Neural progenitor cell (in vitro differentiated cells): Measurements from ENCODE around the gene ORC4. TPM values are rescaled to one million over a fixed set of nuclear protein-coding genes. Genes with fewer than 3 reads are reported as not detected.

Experiments
- DNase-seq: peaks from one replicate; pipeline ENCODE4 v3.0.0-alpha.2; 2016; ENCODE audit warnings: low spot score
- H2AFZ ChIP-seq: fragments of 200-600 bp; sonication (generic); replicated peaks from 2 replicates; pipeline ENCODE4 v1.6.1; 2016; ENCODE audit warnings: antibody characterized with exemption
- H3F3A ChIP-seq: fragments of 200-600 bp; sonication (generic); 2 replicates; pipeline ENCODE4 v1.6.1; 2016; ENCODE audit warnings: antibody characterized with exemption, low read depth
- H3K27ac ChIP-seq: fragments of 200-600 bp; sonication (generic); 2 replicates; pipeline ENCODE4 v1.5.1; 2016; ENCODE audit warnings: mild to moderate bottlenecking
- H3K27me3 ChIP-seq: fragments of 200-600 bp; sonication (generic); 2 replicates; pipeline ENCODE4 v1.6.1; 2016; ENCODE audit warnings: mild to moderate bottlenecking, moderate library complexity
- H3K36me3 ChIP-seq: fragments of 200-600 bp; sonication (generic); 2 replicates; pipeline ENCODE4 v1.5.1; 2016
- H3K4me1 ChIP-seq: fragments of 200-600 bp; sonication (generic); 2 replicates; pipeline ENCODE4 v1.6.1; 2016; ENCODE audit warnings: mixed run types
- H3K4me2 ChIP-seq: fragments of 200-600 bp; sonication (generic); 2 replicates; pipeline ENCODE4 v1.6.1; 2016
- H3K4me3 ChIP-seq: fragments of 200-600 bp; sonication (generic); 2 replicates; pipeline ENCODE4 v1.5.1; 2016
- H3K79me2 ChIP-seq: fragments of 200-600 bp; sonication (generic); 2 replicates; pipeline ENCODE4 v1.6.1; 2016; ENCODE audit warnings: low read depth
- H3K9ac ChIP-seq: fragments of 200-600 bp; sonication (generic); 2 replicates; pipeline ENCODE4 v1.6.1; 2016
- H3K9me3 ChIP-seq: fragments of 200-600 bp; sonication (generic); 2 replicates; pipeline ENCODE4 v1.5.1; 2016; ENCODE audit warnings: low read depth
- H4K20me1 ChIP-seq: fragments of 200-600 bp; sonication (generic); 2 replicates; pipeline ENCODE4 v1.6.1; 2016; ENCODE audit warnings: low read depth
- H3K27ac Mint-ChIP-seq: 3 replicates; pipeline ENCODE4 v1.8.0; 2021; ENCODE audit warnings: mixed read lengths
- H3K27me3 Mint-ChIP-seq: 2 replicates; pipeline ENCODE4 v1.8.0; 2022; ENCODE audit warnings: low read depth, mild to moderate bottlenecking, inconsistent platforms, moderate library complexity, mixed read lengths; ENCODE audit not compliant: insufficient read depth
- H3K36me3 Mint-ChIP-seq: 3 replicates; pipeline ENCODE4 v1.8.0; 2021; ENCODE audit warnings: mixed read lengths
- H3K4me1 Mint-ChIP-seq: 3 replicates; pipeline ENCODE4 v1.8.0; 2021; ENCODE audit warnings: mixed read lengths
- H3K4me3 Mint-ChIP-seq: 3 replicates; pipeline ENCODE4 v1.8.0; 2021; ENCODE audit warnings: mild to moderate bottlenecking, moderate library complexity, mixed read lengths
- H3K9me3 Mint-ChIP-seq: 3 replicates; pipeline ENCODE4 v1.8.0; 2020; ENCODE audit warnings: mixed read lengths
- CTCF ChIP-seq: fragments of 200-600 bp; sonication (generic); IDR thresholded peaks from 2 replicates; pipeline ENCODE4 v1.5.1; 2017; ENCODE audit warnings: antibody characterized with exemption, mild to moderate bottlenecking
- EZH2 ChIP-seq: fragments of 200-600 bp; sonication (generic); IDR thresholded peaks from 2 replicates; pipeline ENCODE4 v1.6.1; 2017; ENCODE audit warnings: antibody characterized with exemption, mild to moderate bottlenecking, moderate library complexity
- EZH2phosphoT487 ChIP-seq: fragments of 200-600 bp; sonication (generic); IDR thresholded peaks from 2 replicates; pipeline ENCODE4 v1.6.1; 2017; ENCODE audit warnings: antibody characterized with exemption
- total RNA-seq: library from RNA; depleted of rRNA; stranded (reverse); fragments of >200 nt; gene quantifications from 2 replicates; pipeline ENCODE4 v1.2.3, GENCODE V29; 2015; ENCODE audit warnings: low replicate concordance

Gene ORC4
- total RNA-seq, 1 donor from 2014 or later, result 314 TPM

- Histone ChIP-seq H3K27me3 (no peaks in the 10 kb centered on the region), H3K79me2 (peaks cover 4% of the 10 kb centered on the region), H3K4me1 (no peaks in the 10 kb centered on the region), H3K9ac (no peak overlapping the region), H3K9me3 (no peaks in the 10 kb centered on the region), H3K27ac (no peak overlapping the region), H3K4me2 (no peak overlapping the region), H3K36me3 (no peaks in the 10 kb centered on the region), H3K4me3 (no peak overlapping the region), H2AFZ (no peak overlapping the region), H3F3A (no peaks in the 10 kb centered on the region), H4K20me1 (peaks cover 4% of the 10 kb centered on the region)
- Mint-ChIP-seq H3K4me3 (no peak overlapping the region), H3K27ac (no peak overlapping the region), H3K4me1 (no peaks in the 10 kb centered on the region), H3K9me3 (no peaks in the 10 kb centered on the region), H3K27me3 (no peaks in the 10 kb centered on the region), H3K36me3 (peaks cover 5% of the 10 kb centered on the region)
- no peak for TF ChIP-seq CTCF
- no peak for TF ChIP-seq EZH2
- no peak for TF ChIP-seq EZH2phosphoT487
- no peak for DNase-seq
Measured at GRCh38 chr2:148042219-148042618, 21.7 kb upstream of the ORC4 start.

- H3K4me1 Mint-ChIP-seq, result no peaks in the 10 kb centered on the region
- Histone ChIP-seq H3K79me2 (peaks cover 9% of the 10 kb centered on the region), H3K9ac (no peak overlapping the region), H3K4me1 (no peaks in the 10 kb centered on the region), H3F3A (no peaks in the 10 kb centered on the region), H3K4me2 (no peak overlapping the region), H2AFZ (no peak overlapping the region), H3K27me3 (no peaks in the 10 kb centered on the region), H3K36me3 (no peaks in the 10 kb centered on the region), H4K20me1 (peaks cover 9% of the 10 kb centered on the region), H3K27ac (no peak overlapping the region), H3K4me3 (no peak overlapping the region), H3K9me3 (no peaks in the 10 kb centered on the region)
- H3K27me3 Mint-ChIP-seq, result no peaks in the 10 kb centered on the region
- peaks cover 5% of the 10 kb centered on the region for H3K36me3 Mint-ChIP-seq
- H3K4me3 Mint-ChIP-seq, result no peak overlapping the region
- H3K9me3 Mint-ChIP-seq, result no peaks in the 10 kb centered on the region
- TF ChIP-seq EZH2phosphoT487 (no peak), EZH2 (no peak), CTCF (no peak)
- no peak for DNase-seq
- no peak overlapping the region for H3K27ac Mint-ChIP-seq
Measured at GRCh38 chr2:148039783-148040182, 19.2 kb upstream of the ORC4 start.

GRCh38 chr2:148032215-148032614, 11.7 kb upstream of the ORC4 start:
- Histone ChIP-seq H3K4me3 (no peak overlapping the region), H3K27me3 (no peaks in the 10 kb centered on the region), H3K36me3 (no peaks in the 10 kb centered on the region), H2AFZ (no peak overlapping the region), H3K79me2 (peaks cover 53% of the 10 kb centered on the region), H3K9ac (no peak overlapping the region), H3K27ac (no peak overlapping the region), H3K9me3 (no peaks in the 10 kb centered on the region), H3F3A (no peaks in the 10 kb centered on the region), H3K4me1 (no peaks in the 10 kb centered on the region), H3K4me2 (no peak overlapping the region), H4K20me1 (peaks cover 17% of the 10 kb centered on the region)
- no peak for TF ChIP-seq EZH2
- no peak for TF ChIP-seq CTCF
- TF ChIP-seq EZH2phosphoT487, result no peak
- Mint-ChIP-seq H3K36me3 (no peaks in the 10 kb centered on the region), H3K9me3 (no peaks in the 10 kb centered on the region), H3K4me3 (no peak overlapping the region), H3K27ac (no peak overlapping the region), H3K4me1 (no peaks in the 10 kb centered on the region), H3K27me3 (no peaks in the 10 kb centered on the region)
- DNase-seq, result no peak
